Body of pancreas (tissue), 4 donors: ENCODE data around the gene CXorf58. TPM values are rescaled to one million over a fixed set of nuclear protein-coding genes. Genes with fewer than 3 reads are reported as not detected.

Experiments used
- ATAC-seq: fragments of 150-250 bp; one replicate; pipeline ENCODE4 v1.9.1; 2016
- DNase-seq, 4 donors: peaks; one replicate each; pipeline ENCODE4 v3.0.0-alpha.2; 2019
- H3K27ac ChIP-seq, 4 donors: fragments of 200-600 bp; sonication (generic); 1 replicate in 3 of 4; 2 replicates in 1 of 4; pipeline versions ENCODE4 v1.5.1 to v1.6.1; 2016 to 2019; ENCODE audit warnings: mild to moderate bottlenecking in 1 of 4, mixed read lengths in 1 of 4, moderate library complexity in 1 of 4
- H3K27me3 ChIP-seq, 2 donors: fragments of 200-600 bp; sonication (generic); one replicate each; pipeline ENCODE4 v1.6.0; 2016; ENCODE audit warnings: mild to moderate bottlenecking in 1 of 2
- H3K36me3 ChIP-seq, 2 donors: fragments of 200-600 bp; sonication (generic); replicated peaks in 1 of 2; 2 replicates each; pipeline ENCODE4 v1.5.1; 2016; ENCODE audit warnings: low read depth in 2 of 2; ENCODE audit not compliant: insufficient read depth in 1 of 2
- H3K4me1 ChIP-seq: fragments of 200-600 bp; sonication (generic); one replicate; pipeline ENCODE4 v1.6.0; 2016
- H3K4me3 ChIP-seq, 2 donors: fragments of 200-600 bp; sonication (generic); 1 replicate in 1 of 2; 2 replicates in 1 of 2; pipeline ENCODE4 v1.5.1; 2016 to 2019
- H3K9me3 ChIP-seq, 3 donors: fragments of 200-600 bp; sonication (generic); 1 replicate in 2 of 3; 2 replicates in 1 of 3; pipeline ENCODE4 v1.5.1; 2016
- CTCF ChIP-seq, 7 experiments: fragments of 450-650 bp in 4 of 7; fragments of 200-600 bp in 3 of 7; sonication (generic) in 3 of 7; IDR thresholded peaks; one replicate each; pipeline ENCODE4 v1.5.1; 2016 to 2019; ENCODE audit warnings: antibody characterized with exemption in 7 of 7
- POLR2A ChIP-seq, 3 donors: fragments of 450-650 bp; IDR thresholded peaks; one replicate each; pipeline ENCODE4 v1.6.1; 2016; ENCODE audit warnings: antibody characterized with exemption in 3 of 3, mild to moderate bottlenecking in 2 of 3
- WGBS, 2 donors: methylation state at CpG; one replicate each; pipeline ENCODE4 v1.1.5; 2017; 5-methylcytosine and 5-hydroxymethylcytosine counted together
- intact Hi-C: fragments of 100-400 bp; cut with DNase I; formaldehyde crosslinking; loops from one replicate; pipeline ENCODE4 v1.15.1; 2023
- total RNA-seq, 2 donors: library from RNA; depleted of rRNA; stranded (reverse); fragments of >200 nt; gene quantifications; one replicate each; pipeline ENCODE4 v1.1.0, GENCODE V29; 2016

CXorf58 gene
- total RNA-seq, 2 donors from 2014 or later: 0.26 TPM; not detected in 1

GRCh38 chrX:23932046-23932445 lies 24.2 kb downstream of the CXorf58 start:
- no peaks in the 10 kb centered on the region for H3K36me3 ChIP-seq
- H3K27ac ChIP-seq: no peak overlapping the region
- WGBS, 2 donors: 45 to 48% methylated on average over 1 of the region's 1 CpG
- no peaks in the 10 kb centered on the region for H3K4me1 ChIP-seq
- H3K9me3 ChIP-seq: no peaks in the 10 kb centered on the region
- H3K4me3 ChIP-seq: no peak overlapping the region
- no peak for TF ChIP-seq CTCF (IDR thresholded peaks at IDR 0.05)
- TF ChIP-seq POLR2A (IDR thresholded peaks at IDR 0.05): no peak
- intact Hi-C loops: no loop called here
- DNase-seq: no peak
- no peak for ATAC-seq
- no peaks in the 10 kb centered on the region for H3K27me3 ChIP-seq

GRCh38 chrX:23935106-23935505 lies 27.3 kb downstream of the CXorf58 start:
- no peaks in the 10 kb centered on the region for H3K27me3 ChIP-seq
- ATAC-seq (no peak), DNase-seq (no peak)
- intact Hi-C loops: no loop called here
- no peak overlapping the region for H3K27ac ChIP-seq
- no peaks in the 10 kb centered on the region for H3K9me3 ChIP-seq
- no peak overlapping the region for H3K4me3 ChIP-seq
- TF ChIP-seq POLR2A (IDR thresholded peaks at IDR 0.05) (no peak), CTCF (IDR thresholded peaks at IDR 0.05) (no peak)
- H3K4me1 ChIP-seq: no peaks in the 10 kb centered on the region
- H3K36me3 ChIP-seq: no peaks in the 10 kb centered on the region
- 78 to 91% methylated on average over 11 of the region's 11 CpGs for WGBS, 2 donors

- WGBS, 2 donors: 29 to 60% methylated on average over 1 of the region's 1 CpG
- Histone ChIP-seq H3K36me3 (no peaks in the 10 kb centered on the region), H3K9me3 (no peaks in the 10 kb centered on the region), H3K4me1 (no peaks in the 10 kb centered on the region), H3K27ac (no peak overlapping the region), H3K4me3 (no peak overlapping the region), H3K27me3 (no peaks in the 10 kb centered on the region)
- intact Hi-C loops: no loop called here
- DNase-seq (no peak), ATAC-seq (no peak)
- TF ChIP-seq POLR2A (IDR thresholded peaks at IDR 0.05): no peak
- no peak for TF ChIP-seq CTCF (IDR thresholded peaks at IDR 0.05)
Measured at GRCh38 chrX:23936180-23936579, 28.4 kb downstream of the CXorf58 start.

- WGBS, 2 donors: 60 to 78% methylated on average over 2 to 4 of the region's 4 CpGs
- intact Hi-C loops: no loop called here
- H3K27ac ChIP-seq: no peak overlapping the region
- ATAC-seq: no peak
- no peak overlapping the region for H3K4me3 ChIP-seq
- no peaks in the 10 kb centered on the region for H3K9me3 ChIP-seq
- no peaks in the 10 kb centered on the region for H3K27me3 ChIP-seq
- H3K4me1 ChIP-seq: no peaks in the 10 kb centered on the region
- DNase-seq: no peak
- TF ChIP-seq CTCF (IDR thresholded peaks at IDR 0.05): no peak
- no peak for TF ChIP-seq POLR2A (IDR thresholded peaks at IDR 0.05)
- H3K36me3 ChIP-seq: no peaks in the 10 kb centered on the region
Measured at GRCh38 chrX:23937100-23937499, 29.3 kb downstream of the CXorf58 start.

GRCh38 chrX:23938690-23939089 lies 30.9 kb downstream of the CXorf58 start:
- intact Hi-C loops: no loop called here
- TF ChIP-seq CTCF (IDR thresholded peaks at IDR 0.05) (no peak), POLR2A (IDR thresholded peaks at IDR 0.05) (no peak)
- Histone ChIP-seq H3K9me3 (no peaks in the 10 kb centered on the region), H3K4me3 (no peak overlapping the region), H3K4me1 (no peaks in the 10 kb centered on the region), H3K36me3 (no peaks in the 10 kb centered on the region), H3K27me3 (no peaks in the 10 kb centered on the region), H3K27ac (no peak overlapping the region)
- ATAC-seq: no peak
- WGBS, 2 donors: 25 to 27% methylated on average over 1 of the region's 1 CpG
- DNase-seq: no peak
